Fibroblast of gingiva (primary cell): ENCODE data around the gene ZFP57.

Experiments used
- DNase-seq: peaks from one replicate; pipeline ENCODE4 v3.0.0-alpha.2; 2011; ENCODE audit warnings: low read depth

Gene ZFP57

DNA sequence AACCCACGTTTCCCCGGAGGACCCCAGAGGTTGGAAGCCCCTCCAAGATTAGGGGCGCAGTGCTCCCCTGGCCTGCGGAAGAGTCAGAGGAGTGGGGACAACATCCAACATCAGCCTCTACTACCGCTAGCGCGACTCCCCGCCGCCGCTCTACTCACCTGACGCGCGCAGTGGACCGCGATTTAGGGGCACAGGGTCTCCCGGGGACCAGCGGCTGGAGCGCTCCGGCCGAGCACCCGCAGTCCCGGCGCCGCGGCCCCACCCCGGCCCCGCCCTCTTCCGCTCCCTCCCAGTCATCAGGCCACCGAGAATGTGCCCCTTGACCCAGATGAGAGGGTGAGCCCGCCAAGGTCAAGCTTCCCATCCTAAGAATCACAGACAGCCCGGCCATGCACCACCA is at the start of gene ZFP57:
Gene ZFP57, minus strand, starts transcription at position 249 of the 400 bp plus-strand sequence. CDS start 4,149 bp downstream, outside the sequence.
- DNase-seq: no peak

- DNase-seq: no peak
Measured at GRCh38 chr6:29730575-29731126, 49.7 kb upstream of the ZFP57 start.

- no peak for DNase-seq
Measured at GRCh38 chr6:29729774-29730328, 48.9 kb upstream of the ZFP57 start.

DNA sequence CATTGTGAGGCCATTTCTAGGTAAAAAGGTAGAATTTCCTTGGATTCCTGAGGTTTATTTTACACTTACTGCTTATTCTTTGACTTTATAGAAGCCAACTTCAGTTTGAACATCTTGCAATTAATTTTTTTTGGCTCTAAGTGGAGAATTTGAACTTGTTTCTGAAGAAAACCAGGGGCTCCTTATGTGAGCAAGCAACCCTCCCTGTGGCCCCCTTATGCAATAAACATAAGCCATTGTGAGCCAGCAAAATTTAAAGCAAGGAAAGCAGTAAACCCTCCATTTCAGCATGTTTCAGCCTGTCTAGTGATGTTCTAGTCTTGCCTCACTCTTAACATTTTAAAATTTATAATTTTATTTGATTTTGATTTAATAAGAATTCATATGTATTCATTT is 47.9 kb upstream of the ZFP57 start:
- DNase-seq: no peak

DNA sequence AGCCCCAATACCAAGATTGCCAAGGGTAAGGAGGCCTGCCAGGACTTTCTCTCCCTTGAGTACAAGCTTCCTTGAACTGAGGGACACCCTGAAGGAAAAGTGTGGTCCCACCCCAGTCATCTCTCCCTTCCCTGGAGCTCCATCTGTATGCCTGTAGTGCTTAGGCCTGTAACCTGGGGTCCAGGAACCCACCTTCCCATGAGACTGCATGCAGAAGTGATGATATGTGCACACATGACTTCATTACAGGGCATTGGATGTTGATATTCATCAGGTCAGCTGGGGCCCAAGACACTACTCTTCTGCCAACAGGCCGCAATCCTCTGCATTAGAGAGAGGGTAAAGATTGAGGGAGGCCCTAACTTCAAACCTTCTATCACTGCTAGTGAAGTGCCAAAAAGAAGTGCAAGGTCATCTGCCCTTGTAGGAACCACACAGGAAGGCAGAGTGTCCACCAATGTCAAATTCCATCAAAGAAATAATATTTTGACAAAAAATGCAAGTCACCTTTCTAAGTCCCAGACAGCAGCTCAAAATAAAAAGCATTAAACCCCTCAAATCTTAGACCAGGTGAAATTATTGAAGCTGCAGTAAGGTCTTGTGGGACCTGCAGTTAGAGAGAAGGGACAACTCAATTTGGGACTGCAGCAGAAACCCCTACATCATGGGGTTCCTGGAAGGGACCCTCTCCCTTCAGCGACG is 47.4 kb upstream of the ZFP57 start:
- no peak for DNase-seq

DNA sequence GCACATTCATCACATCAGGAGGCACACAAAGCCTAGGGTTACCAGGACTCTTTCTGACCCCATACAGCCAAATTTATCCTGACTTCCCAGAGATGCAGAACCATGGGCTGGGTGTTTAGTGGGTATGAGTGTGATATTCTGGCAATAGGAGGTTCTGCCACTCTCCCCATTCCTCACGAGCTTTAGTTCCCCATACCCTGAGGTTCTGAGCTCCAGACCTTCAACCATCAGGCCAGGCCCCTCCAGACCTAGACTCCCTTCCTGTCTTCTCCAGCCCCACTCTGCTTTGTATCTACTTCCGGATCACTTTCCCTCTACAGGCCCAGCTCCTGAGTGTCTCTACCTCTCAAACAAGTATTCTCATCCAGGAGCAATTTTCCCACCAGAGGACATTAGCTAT is 46.7 kb upstream of the ZFP57 start:
- DNase-seq: no peak

DNA sequence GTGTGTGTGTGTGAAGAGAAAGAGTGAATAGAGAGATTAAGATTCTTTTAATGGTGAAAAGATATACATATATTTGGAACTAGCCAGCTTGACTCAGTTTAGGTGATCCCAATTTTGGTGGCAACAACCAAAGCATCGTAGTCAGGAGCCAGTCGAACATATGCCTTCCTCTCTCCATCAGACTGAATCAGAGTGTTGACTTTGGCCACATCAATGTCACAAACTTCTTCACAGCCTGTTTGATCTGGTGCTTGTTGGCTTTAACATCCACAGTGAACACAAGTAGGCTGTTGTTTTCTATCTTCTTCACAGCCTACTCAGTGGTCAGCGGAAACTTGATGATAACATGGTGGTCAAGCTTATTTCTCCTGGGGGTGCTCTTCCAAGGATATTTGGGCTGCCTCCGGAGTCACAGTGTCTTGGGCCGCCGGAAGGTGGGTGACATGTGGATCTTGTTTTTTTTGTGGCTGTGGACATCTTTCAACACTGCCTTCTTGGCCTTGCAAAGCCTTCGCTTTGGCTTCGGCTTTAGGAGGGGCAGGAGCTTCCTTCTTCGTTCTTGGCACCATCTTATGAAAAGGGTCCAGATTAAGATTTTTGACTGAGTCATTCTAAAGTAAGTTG is 45.7 kb upstream of the ZFP57 start:
- DNase-seq: no peak

- no peak for DNase-seq
Measured at GRCh38 chr6:29726001-29726400, 45.0 kb upstream of the ZFP57 start.

- no peak for DNase-seq
Measured at GRCh38 chr6:29724937-29725869, 44.3 kb upstream of the ZFP57 start.

DNA sequence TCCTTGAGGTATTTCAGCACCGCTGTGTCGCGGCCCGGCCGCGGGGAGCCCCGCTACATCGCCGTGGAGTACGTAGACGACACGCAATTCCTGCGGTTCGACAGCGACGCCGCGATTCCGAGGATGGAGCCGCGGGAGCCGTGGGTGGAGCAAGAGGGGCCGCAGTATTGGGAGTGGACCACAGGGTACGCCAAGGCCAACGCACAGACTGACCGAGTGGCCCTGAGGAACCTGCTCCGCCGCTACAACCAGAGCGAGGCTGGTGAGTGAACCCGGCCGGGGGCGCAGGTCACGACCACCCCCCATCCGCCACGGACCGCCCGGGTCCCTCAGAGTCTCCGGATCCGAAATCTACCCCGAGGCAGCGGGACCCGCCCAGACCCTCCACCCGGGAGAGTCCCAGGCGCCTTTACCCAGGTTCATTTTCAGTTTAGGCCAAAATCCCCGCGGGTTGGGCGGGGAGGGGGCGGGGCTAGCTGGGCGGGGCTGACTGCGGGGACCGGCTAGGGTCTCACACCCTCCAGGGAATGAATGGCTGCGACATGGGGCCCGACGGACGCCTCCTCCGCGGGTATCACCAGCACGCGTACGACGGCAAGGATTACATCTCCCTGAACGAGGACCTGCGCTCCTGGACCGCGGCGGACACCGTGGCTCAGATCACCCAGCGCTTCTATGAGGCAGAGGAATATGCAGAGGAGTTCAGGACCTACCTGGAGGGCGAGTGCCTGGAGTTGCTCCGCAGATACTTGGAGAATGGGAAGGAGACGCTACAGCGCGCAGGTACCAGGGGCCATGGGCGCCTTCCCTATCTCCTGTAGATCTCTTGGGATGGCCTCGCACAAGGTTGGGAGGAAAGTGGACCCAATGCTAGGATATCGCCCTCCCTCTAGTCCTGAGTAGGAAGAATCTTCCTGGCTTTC is 43.0 kb upstream of the ZFP57 start:
- DNase-seq: no peak

DNA sequence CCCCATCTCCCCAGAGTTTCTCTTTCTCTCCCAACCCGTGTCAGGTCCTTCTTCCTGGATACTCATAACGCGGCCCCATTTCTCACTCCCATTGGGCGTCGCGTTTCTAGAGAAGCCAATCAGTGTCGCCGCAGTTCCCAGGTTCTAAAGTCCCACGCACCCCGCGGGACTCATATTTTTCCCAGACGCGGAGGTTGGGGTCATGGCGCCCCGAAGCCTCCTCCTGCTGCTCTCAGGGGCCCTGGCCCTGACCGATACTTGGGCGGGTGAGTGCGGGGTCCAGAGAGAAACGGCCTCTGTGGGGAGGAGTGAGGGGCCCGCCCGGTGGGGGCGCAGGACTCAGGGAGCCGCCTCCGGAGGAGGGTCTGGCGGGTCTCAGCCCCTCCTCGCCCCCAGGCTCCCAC is 42.3 kb upstream of the ZFP57 start, which contains the start of gene HLA-F:
Gene HLA-F, plus strand, starts transcription at position 173 of the 404 bp plus-strand sequence. Its CDS starts 30 bp downstream, at position 203.
- peak; percentile 79 for DNase-seq

DNA sequence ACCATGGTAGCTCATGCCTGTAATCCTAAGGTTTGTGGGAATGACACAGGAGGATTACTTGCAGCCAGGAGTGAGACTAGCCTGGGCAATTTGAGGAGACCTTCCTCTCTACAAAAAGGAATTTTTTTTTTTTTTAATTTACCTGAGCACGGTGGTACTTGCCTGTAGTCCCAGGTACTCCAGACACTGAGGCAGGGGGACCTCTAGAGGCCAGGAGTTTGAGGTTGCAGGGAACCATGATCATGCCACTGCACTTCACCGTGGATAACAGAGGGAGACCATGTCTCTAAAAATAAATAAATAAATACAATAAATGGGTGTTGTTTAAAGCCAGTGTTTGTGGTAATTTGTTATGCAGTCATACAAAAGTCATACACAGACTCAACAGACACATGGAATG is 39.9 kb upstream of the ZFP57 start:
- no peak for DNase-seq

- DNase-seq: no peak
Measured at GRCh38 chr6:29710281-29710941, 29.5 kb upstream of the ZFP57 start.

GRCh38 chr6:29709188-29709587 is 28.2 kb upstream of the ZFP57 start:
- no peak for DNase-seq

- DNase-seq: no peak
Measured at GRCh38 chr6:29708432-29709179, 27.7 kb upstream of the ZFP57 start.

GRCh38 chr6:29705389-29706231 is 24.7 kb upstream of the ZFP57 start:
- DNase-seq: peak; percentile 44

DNA sequence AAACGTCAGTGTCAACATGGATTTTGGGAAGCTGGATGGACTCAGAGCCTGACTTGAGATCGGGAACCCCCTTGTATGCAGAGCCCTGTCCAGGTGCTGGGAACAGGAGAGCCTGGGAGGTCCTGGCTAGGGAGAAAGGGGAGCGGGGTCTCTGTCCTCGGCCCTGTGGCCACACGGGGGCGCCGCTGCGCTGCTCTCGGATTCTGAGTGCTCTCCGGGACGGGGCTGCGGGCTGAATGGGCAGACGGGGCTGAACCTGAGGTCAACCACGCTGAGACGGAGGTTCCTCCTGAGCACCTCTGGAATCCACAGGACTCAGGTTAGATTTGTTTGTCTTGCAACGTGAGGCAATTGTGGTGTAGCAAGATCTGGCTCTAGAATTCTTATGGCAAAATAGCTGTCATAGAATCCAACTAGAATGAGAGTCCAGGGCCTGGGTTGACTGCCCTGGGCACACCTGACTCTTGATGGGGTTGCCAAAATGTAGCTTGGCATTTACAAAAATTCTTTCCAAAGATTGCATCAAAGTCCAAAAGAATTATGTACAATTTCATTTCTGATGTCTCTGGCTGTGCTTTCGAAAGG is 21.7 kb upstream of the ZFP57 start:
- no peak for DNase-seq
